Stimulated activated CD4-positive, alpha-beta T cell treated with anti-CD3 and anti-CD28 coated beads, Interleukin-12 subunit alpha, Interleukin-12 subunit beta, amount 100 ng/mL, for 24 hours (primary cell): ENCODE measurements around the gene NFIC.
"Not testable (repeated sequence)": the region's sequence is repeated elsewhere in the genome, so short reads cannot be mapped to it uniquely, and the experiment has no call there.

Source experiments
- DNase-seq, 2 experiments: peaks; one replicate each; pipeline ENCODE4 v3.0.0-alpha.2; 2020; ENCODE audit warnings: low read depth in 2 of 2

NFIC gene

GRCh38 chr19:3420909-3421619 is 54.7 kb downstream of the NFIC start:
- DNase-seq = no peak

- not testable (repeated sequence) for DNase-seq
Measured at GRCh38 chr19:3421656-3422055, 55.3 kb downstream of the NFIC start.

GRCh38 chr19:3423183-3423829 is 56.9 kb downstream of the NFIC start:
- DNase-seq = no peak

- DNase-seq = no peak
Measured at GRCh38 chr19:3426433-3426832, 60.0 kb downstream of the NFIC start.

GRCh38 chr19:3430366-3430680 is 63.9 kb downstream of the NFIC start:
- DNase-seq = not testable (repeated sequence)

GRCh38 chr19:3431760-3432397 is 65.5 kb downstream of the NFIC start:
- no peak for DNase-seq

GRCh38 chr19:3433313-3433712 is 66.9 kb downstream of the NFIC start:
- DNase-seq = no peak

GRCh38 chr19:3433805-3434540 is 67.6 kb downstream of the NFIC start:
- DNase-seq = no peak

GRCh38 chr19:3434630-3435553 is 68.5 kb downstream of the NFIC start:
- DNase-seq = peak; percentile 94

- peak; percentile 14 to 47 for DNase-seq
Measured at GRCh38 chr19:3440082-3440481, 73.7 kb downstream of the NFIC start.

GRCh38 chr19:3441089-3441985 is 75.0 kb downstream of the NFIC start:
- no peak for DNase-seq

GRCh38 chr19:3441986-3442329 is 75.6 kb downstream of the NFIC start:
- no peak for DNase-seq

GRCh38 chr19:3442487-3443071 is 76.2 kb downstream of the NFIC start:
- DNase-seq = no peak

GRCh38 chr19:3443840-3444694 is 77.7 kb downstream of the NFIC start:
- DNase-seq = no peak

- DNase-seq = no peak
Measured at GRCh38 chr19:3444695-3445234, 78.4 kb downstream of the NFIC start.

- not testable (repeated sequence) for DNase-seq
Measured at GRCh38 chr19:3446657-3447056, 80.3 kb downstream of the NFIC start.

- DNase-seq = no peak
Measured at GRCh38 chr19:3448616-3449334, 82.4 kb downstream of the NFIC start.

GRCh38 chr19:3450796-3451411 is 84.5 kb downstream of the NFIC start:
- DNase-seq = no peak
